ENCODE data around the gene PHF20. TPM values are rescaled to one million over a fixed set of nuclear protein-coding genes. Genes with fewer than 3 reads are reported as not detected.

The PHF20 gene
- total and polyA plus RNA-seq, 2 of the 8 experiments (the other 6 are each of a cell fraction or from before 2014, with no cell fraction given), result 25.6 to 70.1 TPM

- WGBS, 2 experiments (ENCODE audit: extremely low coverage in 1 of 2, insufficient coverage in 1 of 2, insufficient read length in 1 of 2, insufficient replicate concordance in 2 of 2, low coverage in 1 of 2, low lambda C conversion rate in 2 of 2, missing lambda C conversion rate in 1 of 2), result 88% methylated on average over 3 of the region's 3 CpGs; no CpG with 5 or more reads in 1 of the 2 experiments
- no peak overlapping the region for H3K4me2 ChIP-seq (ENCODE audit: insufficient read depth in 1 of 2, low read depth in 2 of 2, low read length in 2 of 2)
- no peak for TF ChIP-seq SP4 (IDR thresholded peaks at IDR 0.05; ENCODE audit: low read length)
- no peak for TF ChIP-seq SIN3A (conservative IDR thresholded peaks at IDR 0.05 in 1 of 2, IDR thresholded peaks at IDR 0.05 in 1 of 2; ENCODE audit: low read depth in 1 of 2, low read length in 2 of 2)
- no peak for TF ChIP-seq RFX5 (IDR thresholded peaks at IDR 0.05; ENCODE audit: borderline replicate concordance, low read depth, low read length)
- no peak for TF ChIP-seq MAFK (IDR thresholded peaks at IDR 0.05; ENCODE audit: low read depth, low read length)
- no peak for TF ChIP-seq RAD21 (IDR thresholded peaks at IDR 0.05 in 1 of 2, conservative IDR thresholded peaks at IDR 0.05 in 1 of 2; ENCODE audit: low read depth in 2 of 2, low read length in 2 of 2)
- TF ChIP-seq KDM4A (IDR thresholded peaks at IDR 0.05; ENCODE audit: low read depth, low read length, severe bottlenecking), result no peak
- TF ChIP-seq USF2 (IDR thresholded peaks at IDR 0.05; ENCODE audit: low read length), result no peak
- TF ChIP-seq ASH2L (IDR thresholded peaks at IDR 0.05; ENCODE audit: low read length), result no peak
- no peak for TF ChIP-seq TAF7 (optimal IDR thresholded peaks at IDR 0.05; ENCODE audit: borderline replicate concordance, low read depth, low read length)
- TF ChIP-seq BCL11A (IDR thresholded peaks at IDR 0.05; ENCODE audit: low read depth in 2 of 2, low read length in 2 of 2), result no peak
- no peak for TF ChIP-seq ZNF274 (IDR thresholded peaks at IDR 0.05; ENCODE audit: borderline replicate concordance, extremely low read depth, low read length)
- TF ChIP-seq TAF1 (IDR thresholded peaks at IDR 0.05; ENCODE audit: low read depth, low read length), result no peak
- TF ChIP-seq HDAC6 (IDR thresholded peaks at IDR 0.05; ENCODE audit: low read depth, low read length), result no peak
Observed at GRCh38 chr20:35876033-35876320, 104.2 kb downstream of the PHF20 start.

More at GRCh38 chr20:35876033-35876320, 104.2 kb downstream of the PHF20 start:
- H3K23me2 ChIP-seq (ENCODE audit: low read depth, low read length), result no peaks in the 10 kb centered on the region
- peaks cover 0 to 3% (median 0%) of the 10 kb centered on the region in 4 experiments; a peak in 2 of 8 replicates for H3K36me3 ChIP-seq (ENCODE audit: control insufficient read depth in 2 of 4, insufficient read depth in 4 of 4, low read length in 3 of 4)
- no peak overlapping the region for H3K9ac ChIP-seq (replicated peaks in 1 of 4; ENCODE audit: extremely low read depth in 1 of 4, low read depth in 3 of 4, low read length in 3 of 4)
- no peaks in the 10 kb centered on the region for H3K4me1 ChIP-seq (replicated peaks in 1 of 4; ENCODE audit: control insufficient read depth in 3 of 4, insufficient read depth in 4 of 4, low read length in 3 of 4)
- DNase-seq (ENCODE audit: low read depth in 1 of 2, low spot score in 2 of 2) (no peak), FAIRE-seq (no peak)
- H2BK5ac ChIP-seq (ENCODE audit: low read depth, low read length), result no peak overlapping the region
- CTCF ChIA-PET (ENCODE audit: partially characterized antibody), result interaction anchor here (0.9 to 1.3 kb wide), 2 partner anchors 8 to 134 kb away, joined by 3 to 4 read pairs; partner anchors contain the start of gene RBM39
- H3K4me3 ChIP-seq (ENCODE audit: extremely low read depth in 1 of 4, insufficient read depth in 2 of 4, low read depth in 3 of 4, low read length in 4 of 4), result no peak overlapping the region
- no peak overlapping the region for H3K56ac ChIP-seq (replicated peaks; ENCODE audit: insufficient read length, low read depth, low read length)
- H3K18ac ChIP-seq (ENCODE audit: extremely low read depth, low read length), result no peak overlapping the region
- no peaks in the 10 kb centered on the region for H3K27me3 ChIP-seq (replicated peaks in 1 of 4; ENCODE audit: control insufficient read depth in 3 of 4, extremely low read depth in 1 of 4, insufficient read depth in 3 of 4, low read length in 3 of 4)
- no peaks in the 10 kb centered on the region for H3K79me2 ChIP-seq (ENCODE audit: control insufficient read depth in 1 of 2, insufficient read depth in 2 of 2, low read length in 2 of 2)
- no peaks in the 10 kb centered on the region for H3K79me1 ChIP-seq (ENCODE audit: low read depth, low read length)
- H2BK120ac ChIP-seq (replicated peaks; ENCODE audit: low read depth, low read length), result no peak overlapping the region
- no peak overlapping the region for H4K8ac ChIP-seq (ENCODE audit: extremely low read depth, insufficient read depth, low read length)
- no peak overlapping the region for H2AK5ac ChIP-seq (ENCODE audit: low read depth, low read length)
- H3K23ac ChIP-seq (ENCODE audit: insufficient read length), result no peak overlapping the region
- H4K91ac ChIP-seq (replicated peaks; ENCODE audit: insufficient read length, low read length), result no peak overlapping the region
- H2AFZ ChIP-seq (ENCODE audit: low read length), result no peak overlapping the region
- no peak overlapping the region for H2BK12ac ChIP-seq (ENCODE audit: low read depth, low read length)
- no peak overlapping the region for H3K27ac ChIP-seq (ENCODE audit: low read depth, low read length)
- H4K20me1 ChIP-seq (replicated peaks in 1 of 2; ENCODE audit: control insufficient read depth in 1 of 2, insufficient read depth in 2 of 2, low read length in 2 of 2), result no peaks in the 10 kb centered on the region
- no peak overlapping the region for H3K14ac ChIP-seq (ENCODE audit: insufficient read length)
- no peak overlapping the region for H3K4ac ChIP-seq (replicated peaks; ENCODE audit: insufficient read length, low read depth, low read length)
- no peaks in the 10 kb centered on the region for H3K9me3 ChIP-seq (ENCODE audit: insufficient read depth in 2 of 2, low read depth in 1 of 2, low read length in 1 of 2)
- H2BK15ac ChIP-seq (ENCODE audit: low read length), result no peak overlapping the region
- no peak overlapping the region for H4K5ac ChIP-seq (ENCODE audit: insufficient read length, low read depth, low read length)
- no peak overlapping the region for H2BK20ac ChIP-seq (ENCODE audit: low read length)
- POLR2A ChIA-PET (ENCODE audit: partially characterized antibody), result interaction anchor here (1.5 to 1.7 kb wide), 3 partner anchors 12 to 176 kb away, joined by 3 to 6 read pairs (median 4); partner anchors contain the start of genes RBM39 and ROMO1
